OCI-LY1 (cell line): ENCODE results near the gene SAMD5.

Experiments used
- H2AFZ ChIP-seq: fragments of 200-600 bp; sonication (generic), shearing (Covaris generic); 2 replicates; pipeline ENCODE4 v1.6.0; 2014; ENCODE audit warnings: antibody characterized with exemption, mild to moderate bottlenecking, low read length
- H3F3A ChIP-seq: fragments of 200-600 bp; sonication (generic), shearing (Covaris generic); 2 replicates; pipeline ENCODE4 v1.6.0; 2014; ENCODE audit warnings: mild to moderate bottlenecking, antibody characterized with exemption, low read length, moderate library complexity; ENCODE audit not compliant: insufficient read depth
- H3K27ac ChIP-seq: fragments of 200-600 bp; sonication (generic); 2 replicates; pipeline ENCODE4 v1.5.1; 2014; ENCODE audit warnings: low read length, mixed run types, mild to moderate bottlenecking, low read depth; ENCODE audit not compliant: poor library complexity, severe bottlenecking
- H3K27me3 ChIP-seq: fragments of 200-600 bp; sonication (generic); 2 replicates; pipeline ENCODE4 v1.6.0; 2014; ENCODE audit warnings: antibody characterized with exemption, mild to moderate bottlenecking, low read length, moderate library complexity; ENCODE audit not compliant: insufficient read depth
- H3K36me3 ChIP-seq: fragments of 200-600 bp; sonication (generic); 2 replicates; pipeline ENCODE4 v1.6.1; 2014; ENCODE audit warnings: mild to moderate bottlenecking, antibody characterized with exemption, low read length, moderate library complexity, mixed read lengths; ENCODE audit not compliant: insufficient read depth
- H3K4me1 ChIP-seq: fragments of 200-600 bp; sonication (generic); 2 replicates; pipeline ENCODE4 v1.5.1; 2014; ENCODE audit warnings: mild to moderate bottlenecking, low read length, moderate library complexity; ENCODE audit not compliant: insufficient read depth, severe bottlenecking
- H3K4me2 ChIP-seq: fragments of 200-600 bp; sonication (generic), shearing (Covaris generic); 2 replicates; pipeline ENCODE4 v1.6.1; 2014; ENCODE audit warnings: low read length
- H3K4me3 ChIP-seq: fragments of 200-600 bp; sonication (generic); 2 replicates; pipeline ENCODE4 v1.5.1; 2014; ENCODE audit warnings: low read length, low read depth, mild to moderate bottlenecking, mixed read lengths; ENCODE audit not compliant: poor library complexity, severe bottlenecking
- H3K79me2 ChIP-seq: fragments of 200-600 bp; shearing (Covaris generic); 2 replicates; pipeline ENCODE4 v1.6.1; 2016; ENCODE audit warnings: mixed run types, low read length, mixed read lengths; ENCODE audit not compliant: insufficient read depth
- H3K9ac ChIP-seq: fragments of 200-600 bp; sonication (generic), shearing (Covaris generic); 2 replicates; pipeline ENCODE4 v1.6.1; 2014; ENCODE audit warnings: mild to moderate bottlenecking, low read length, mixed read lengths
- H3K9me2 ChIP-seq: fragments of 200-600 bp; sonication (generic), shearing (Covaris generic); 2 replicates; pipeline ENCODE4 v1.6.1; 2014; ENCODE audit warnings: low read depth, mild to moderate bottlenecking, low read length, mixed read lengths
- H3K9me3 ChIP-seq: fragments of 200-600 bp; shearing (Covaris generic); 2 replicates; pipeline ENCODE4 v1.6.1; 2014; ENCODE audit warnings: low read length, mixed read lengths
- H4K20me1 ChIP-seq: fragments of 200-600 bp; sonication (generic), shearing (Covaris generic); 2 replicates; pipeline ENCODE4 v1.6.0; 2016; ENCODE audit warnings: mild to moderate bottlenecking, low read length; ENCODE audit not compliant: insufficient read depth
- EZH2 ChIP-seq: fragments of 200-600 bp; sonication (generic), shearing (Covaris generic); IDR thresholded peaks from 2 replicates; pipeline ENCODE4 v1.8.0; 2017; ENCODE audit warnings: borderline replicate concordance, mixed run types, mild to moderate bottlenecking, antibody characterized with exemption, low read length, moderate library complexity, mixed read lengths
- TF ChIP-seq, protein P1 (sequence below): fragments of 200-600 bp; sonication (generic), shearing (Covaris generic); IDR thresholded peaks from 2 replicates; pipeline ENCODE4 v1.5.1; 2017; ENCODE audit warnings: mild to moderate bottlenecking, antibody characterized with exemption, low read length, moderate library complexity, mixed read lengths

The SAMD5 gene

GRCh38 chr6:147611992-147612391 lies 103.5 kb downstream of the SAMD5 start:
- Histone ChIP-seq H3K4me2 (no peak overlapping the region), H3K9ac (no peak overlapping the region), H3F3A (no peaks in the 10 kb centered on the region), H2AFZ (no peak overlapping the region), H3K27ac (no peak overlapping the region), H3K4me1 (no peaks in the 10 kb centered on the region), H3K36me3 (no peaks in the 10 kb centered on the region), H3K9me2 (no peaks in the 10 kb centered on the region), H3K27me3 (no peaks in the 10 kb centered on the region), H3K79me2 (no peaks in the 10 kb centered on the region), H4K20me1 (no peaks in the 10 kb centered on the region), H3K4me3 (no peak overlapping the region), H3K9me3 (no peaks in the 10 kb centered on the region)
- TF ChIP-seq, protein P1, sequence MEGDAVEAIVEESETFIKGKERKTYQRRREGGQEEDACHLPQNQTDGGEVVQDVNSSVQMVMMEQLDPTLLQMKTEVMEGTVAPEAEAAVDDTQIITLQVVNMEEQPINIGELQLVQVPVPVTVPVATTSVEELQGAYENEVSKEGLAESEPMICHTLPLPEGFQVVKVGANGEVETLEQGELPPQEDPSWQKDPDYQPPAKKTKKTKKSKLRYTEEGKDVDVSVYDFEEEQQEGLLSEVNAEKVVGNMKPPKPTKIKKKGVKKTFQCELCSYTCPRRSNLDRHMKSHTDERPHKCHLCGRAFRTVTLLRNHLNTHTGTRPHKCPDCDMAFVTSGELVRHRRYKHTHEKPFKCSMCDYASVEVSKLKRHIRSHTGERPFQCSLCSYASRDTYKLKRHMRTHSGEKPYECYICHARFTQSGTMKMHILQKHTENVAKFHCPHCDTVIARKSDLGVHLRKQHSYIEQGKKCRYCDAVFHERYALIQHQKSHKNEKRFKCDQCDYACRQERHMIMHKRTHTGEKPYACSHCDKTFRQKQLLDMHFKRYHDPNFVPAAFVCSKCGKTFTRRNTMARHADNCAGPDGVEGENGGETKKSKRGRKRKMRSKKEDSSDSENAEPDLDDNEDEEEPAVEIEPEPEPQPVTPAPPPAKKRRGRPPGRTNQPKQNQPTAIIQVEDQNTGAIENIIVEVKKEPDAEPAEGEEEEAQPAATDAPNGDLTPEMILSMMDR: no peak
- TF ChIP-seq EZH2: no peak

GRCh38 chr6:147614501-147614900 lies 106.0 kb downstream of the SAMD5 start:
- no peak overlapping the region for H3K27ac ChIP-seq
- H3K36me3 ChIP-seq: no peaks in the 10 kb centered on the region
- H3K4me1 ChIP-seq: no peaks in the 10 kb centered on the region
- TF ChIP-seq, protein P1: no peak
- TF ChIP-seq EZH2: no peak
- H3K4me2 ChIP-seq: no peak overlapping the region
- no peaks in the 10 kb centered on the region for H4K20me1 ChIP-seq
- no peak overlapping the region for H3K9ac ChIP-seq
- H3K79me2 ChIP-seq: no peaks in the 10 kb centered on the region
- no peak overlapping the region for H2AFZ ChIP-seq
- no peak overlapping the region for H3K4me3 ChIP-seq
- H3F3A ChIP-seq: no peaks in the 10 kb centered on the region
- no peaks in the 10 kb centered on the region for H3K9me2 ChIP-seq
- H3K9me3 ChIP-seq: no peaks in the 10 kb centered on the region
- H3K27me3 ChIP-seq: no peaks in the 10 kb centered on the region

DNA sequence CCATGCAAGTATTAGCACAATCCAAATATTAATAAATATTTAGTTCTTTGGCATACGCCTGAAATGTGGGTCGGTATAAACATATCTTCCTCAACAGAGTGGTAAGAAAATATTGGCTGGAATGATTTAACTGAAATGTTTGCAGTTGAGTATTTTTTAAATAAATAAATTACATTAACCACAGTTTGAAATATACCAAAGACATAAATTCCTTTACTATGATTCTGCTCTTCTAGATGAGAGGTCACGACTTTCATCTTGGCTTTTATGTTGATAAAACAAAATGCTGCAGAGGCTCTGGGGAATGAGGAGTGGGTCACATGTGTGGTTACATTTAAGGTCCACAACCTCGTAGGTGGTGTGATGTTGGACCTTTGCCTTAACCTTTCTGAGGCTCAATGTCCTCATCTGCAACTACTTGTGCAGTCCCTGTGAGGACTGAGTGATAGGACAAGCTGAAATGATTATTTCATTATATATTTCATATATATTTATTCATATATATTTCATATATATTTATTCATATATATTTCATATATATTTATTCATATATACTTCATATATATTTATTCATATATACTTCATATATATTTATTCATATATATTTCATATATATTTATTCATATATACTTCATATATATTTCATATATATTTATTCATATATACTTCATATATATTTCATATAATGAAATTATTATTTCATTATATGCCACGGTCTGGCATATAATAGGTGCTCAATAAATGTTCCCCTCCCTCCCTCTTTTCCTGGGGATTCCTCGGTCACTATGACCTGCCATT lies 107.4 kb downstream of the SAMD5 start:
- Histone ChIP-seq H2AFZ (no peak overlapping the region), H3K9me3 (no peaks in the 10 kb centered on the region), H3K9ac (no peak overlapping the region), H3K4me2 (no peak overlapping the region), H3F3A (no peaks in the 10 kb centered on the region), H3K36me3 (no peaks in the 10 kb centered on the region), H3K9me2 (no peaks in the 10 kb centered on the region), H3K27me3 (no peaks in the 10 kb centered on the region), H3K4me3 (no peak overlapping the region), H3K79me2 (no peaks in the 10 kb centered on the region), H3K4me1 (no peaks in the 10 kb centered on the region), H3K27ac (no peak overlapping the region), H4K20me1 (no peaks in the 10 kb centered on the region)
- no peak for TF ChIP-seq EZH2
- TF ChIP-seq, protein P1: no peak
